Ovary (tissue), 3 donors: ENCODE measurements around the gene RBPJL.

Experiments used
- EP300 ChIP-seq: sonication (generic); formaldehyde crosslinking; IDR thresholded peaks from one replicate; pipeline ENCODE4 v1.6.1; 2017; ENCODE audit warnings: antibody characterized with exemption
- POLR2A ChIP-seq: fragments of 450-650 bp; IDR thresholded peaks from one replicate; pipeline ENCODE4 v1.6.1; 2017; ENCODE audit warnings: antibody characterized with exemption, mild to moderate bottlenecking, moderate library complexity
- TF ChIP-seq, protein P1 (sequence below), 3 donors: fragments of 450-650 bp in 2 of 3; fragments of 200-600 bp in 1 of 3; IDR thresholded peaks; one replicate each; pipeline versions ENCODE4 v1.5.1 to v1.8.0; 2016 to 2022; ENCODE audit warnings: antibody characterized with exemption in 3 of 3, mild to moderate bottlenecking in 1 of 3
- donor health status: DM: no; HTN: no; CAD: no.

GRCh38 chr20:45304464-45304999 is 2.1 kb upstream of the RBPJL start:
- no peak for TF ChIP-seq POLR2A
- TF ChIP-seq, protein P1, sequence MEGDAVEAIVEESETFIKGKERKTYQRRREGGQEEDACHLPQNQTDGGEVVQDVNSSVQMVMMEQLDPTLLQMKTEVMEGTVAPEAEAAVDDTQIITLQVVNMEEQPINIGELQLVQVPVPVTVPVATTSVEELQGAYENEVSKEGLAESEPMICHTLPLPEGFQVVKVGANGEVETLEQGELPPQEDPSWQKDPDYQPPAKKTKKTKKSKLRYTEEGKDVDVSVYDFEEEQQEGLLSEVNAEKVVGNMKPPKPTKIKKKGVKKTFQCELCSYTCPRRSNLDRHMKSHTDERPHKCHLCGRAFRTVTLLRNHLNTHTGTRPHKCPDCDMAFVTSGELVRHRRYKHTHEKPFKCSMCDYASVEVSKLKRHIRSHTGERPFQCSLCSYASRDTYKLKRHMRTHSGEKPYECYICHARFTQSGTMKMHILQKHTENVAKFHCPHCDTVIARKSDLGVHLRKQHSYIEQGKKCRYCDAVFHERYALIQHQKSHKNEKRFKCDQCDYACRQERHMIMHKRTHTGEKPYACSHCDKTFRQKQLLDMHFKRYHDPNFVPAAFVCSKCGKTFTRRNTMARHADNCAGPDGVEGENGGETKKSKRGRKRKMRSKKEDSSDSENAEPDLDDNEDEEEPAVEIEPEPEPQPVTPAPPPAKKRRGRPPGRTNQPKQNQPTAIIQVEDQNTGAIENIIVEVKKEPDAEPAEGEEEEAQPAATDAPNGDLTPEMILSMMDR (IDR thresholded peaks at IDR 0.05): no peak
- TF ChIP-seq EP300: no peak
